ENCODE data around the gene RAP1A.
"Not testable (repeated sequence)": the region's sequence is repeated elsewhere in the genome, so short reads cannot be mapped to it uniquely, and the experiment has no call there.

RAP1A gene

DNA sequence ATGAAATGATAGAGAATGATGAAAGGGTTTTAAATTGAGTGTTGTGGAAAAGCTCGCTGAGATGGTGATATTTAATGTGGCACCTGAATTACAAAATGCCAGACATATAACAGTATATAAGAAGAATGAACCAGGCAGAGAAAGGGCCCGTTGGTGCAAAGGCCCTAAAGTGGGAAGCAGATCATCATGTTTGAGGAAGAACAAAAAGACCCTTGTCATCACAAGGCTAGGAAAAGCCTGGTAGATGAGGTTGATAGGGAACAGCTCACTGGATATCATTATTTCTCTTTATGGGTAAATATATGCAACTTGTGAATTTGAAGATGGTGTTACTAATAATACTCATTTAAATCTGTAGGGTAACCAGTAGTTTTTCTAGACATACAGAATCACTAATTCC is 11.0 kb downstream of the RAP1A start:
- no peak for DNase-seq (ENCODE audit: low spot score)

DNA sequence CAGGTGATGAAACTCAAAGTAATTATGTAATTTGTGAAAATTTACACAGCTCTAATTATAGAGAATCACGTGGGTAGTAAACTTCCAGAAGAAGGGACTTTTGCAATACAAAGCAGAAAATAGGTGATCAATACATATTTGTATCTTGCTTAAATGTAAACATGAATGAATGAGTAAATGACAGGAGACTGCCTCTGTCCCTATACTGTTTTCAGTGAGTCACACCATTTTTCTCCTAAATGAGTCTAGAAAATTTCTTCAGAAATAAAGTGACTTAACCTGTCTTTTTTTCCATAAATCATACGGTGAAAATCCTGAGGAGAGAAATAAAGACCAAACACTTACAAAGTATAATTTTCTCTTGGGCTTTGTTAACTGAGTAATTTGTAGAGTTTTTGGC is 11.9 kb downstream of the RAP1A start:
- DNase-seq (ENCODE audit: low spot score), result no peak

DNA sequence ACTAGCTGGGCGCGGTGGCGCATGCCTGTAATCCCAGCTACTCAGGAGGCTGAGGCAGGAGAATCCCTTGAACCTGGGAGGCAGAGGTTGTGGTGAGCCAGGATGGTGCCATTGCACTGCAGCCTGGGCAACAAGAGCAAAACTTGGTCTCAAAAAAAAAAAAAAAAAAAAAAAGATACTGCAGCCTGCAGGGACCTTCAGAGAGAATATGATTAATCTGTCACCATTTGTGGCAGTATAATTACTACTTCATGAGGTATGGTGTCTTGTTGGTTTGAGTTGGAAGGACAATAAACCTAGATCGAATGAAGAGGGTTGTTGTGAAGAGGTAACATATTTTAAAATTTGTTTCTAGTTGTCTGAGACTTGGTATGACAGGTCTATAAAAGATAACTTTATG is 13.2 kb downstream of the RAP1A start:
- DNase-seq (ENCODE audit: low spot score), result not testable (repeated sequence)

DNA sequence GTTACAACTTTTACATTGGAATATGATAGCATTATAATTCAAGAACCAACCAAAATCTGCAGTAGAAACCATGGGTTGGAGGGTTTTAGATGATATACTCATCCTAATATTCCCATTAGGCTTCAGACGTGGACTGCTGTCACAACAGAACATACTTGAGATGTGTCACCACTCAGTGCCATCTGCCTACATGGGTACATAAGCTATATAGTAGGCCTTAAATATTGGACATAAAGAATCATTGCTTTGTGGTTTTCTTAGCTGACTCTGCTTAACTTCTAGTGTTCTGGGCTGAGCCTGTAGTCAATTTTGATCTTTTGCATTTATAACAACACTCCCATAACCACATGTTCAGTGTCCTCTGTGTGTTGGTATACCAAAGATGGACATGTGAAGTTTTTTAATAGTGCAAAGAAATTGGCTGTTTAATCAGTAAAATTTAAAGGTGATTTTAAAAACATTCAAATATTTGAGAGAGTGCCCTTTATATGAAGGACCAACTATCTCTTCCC is 14.2 kb downstream of the RAP1A start:
- DNase-seq (ENCODE audit: low spot score), result no peak

DNA sequence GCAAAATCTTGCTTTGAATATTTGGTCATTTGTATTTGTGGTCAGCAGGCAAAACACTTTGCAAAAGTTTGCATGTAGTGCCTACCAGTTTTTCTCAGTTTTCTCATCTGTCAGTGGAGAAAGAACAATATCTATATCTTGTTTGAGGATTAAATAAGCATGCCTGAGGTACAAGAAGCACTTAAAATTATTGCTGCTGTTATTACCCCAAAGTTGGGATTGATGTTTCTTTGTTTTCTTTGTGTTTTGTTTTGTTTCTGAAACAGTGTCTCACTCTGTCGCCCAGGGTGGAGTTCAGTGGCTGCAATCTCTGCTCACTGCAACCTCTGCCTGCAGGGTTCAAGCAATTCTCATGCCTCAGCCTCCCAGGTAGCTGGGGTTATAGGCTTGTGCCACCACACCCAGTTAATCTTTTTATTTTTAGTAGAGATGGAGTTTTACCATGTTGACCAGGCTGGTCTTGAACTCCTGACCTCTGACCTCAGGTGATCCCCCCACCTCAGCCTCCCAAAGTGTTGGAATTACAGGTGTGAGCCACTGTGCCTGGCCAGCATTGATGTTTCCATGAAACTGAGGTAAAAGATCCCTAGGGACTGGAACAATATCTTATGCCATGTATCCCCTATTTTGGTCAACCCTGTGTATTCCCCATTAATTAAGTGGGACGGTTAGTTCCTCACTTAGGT is 15.9 kb downstream of the RAP1A start:
- DNase-seq (ENCODE audit: low spot score), result no peak

DNA sequence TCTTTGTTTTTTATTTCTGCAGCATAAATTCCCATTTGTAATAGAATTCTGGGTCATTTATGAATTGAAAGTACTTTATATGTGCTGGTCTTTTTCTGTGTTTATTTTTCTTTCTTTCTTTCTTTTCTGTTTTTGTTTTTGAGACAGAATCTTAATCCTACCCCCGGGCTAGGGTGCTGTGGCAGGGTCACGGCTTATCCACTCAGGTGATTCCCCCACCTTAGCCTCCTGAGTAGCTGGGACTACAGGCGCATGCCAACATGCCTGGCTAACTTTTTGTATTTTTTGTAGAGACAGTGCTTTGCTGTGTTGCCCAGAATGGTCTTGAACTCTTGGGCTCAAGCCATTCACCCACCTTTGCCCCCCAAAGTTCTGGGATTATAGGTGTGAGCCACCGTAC is 18.7 kb downstream of the RAP1A start:
- no peak for DNase-seq (ENCODE audit: low spot score)

DNA sequence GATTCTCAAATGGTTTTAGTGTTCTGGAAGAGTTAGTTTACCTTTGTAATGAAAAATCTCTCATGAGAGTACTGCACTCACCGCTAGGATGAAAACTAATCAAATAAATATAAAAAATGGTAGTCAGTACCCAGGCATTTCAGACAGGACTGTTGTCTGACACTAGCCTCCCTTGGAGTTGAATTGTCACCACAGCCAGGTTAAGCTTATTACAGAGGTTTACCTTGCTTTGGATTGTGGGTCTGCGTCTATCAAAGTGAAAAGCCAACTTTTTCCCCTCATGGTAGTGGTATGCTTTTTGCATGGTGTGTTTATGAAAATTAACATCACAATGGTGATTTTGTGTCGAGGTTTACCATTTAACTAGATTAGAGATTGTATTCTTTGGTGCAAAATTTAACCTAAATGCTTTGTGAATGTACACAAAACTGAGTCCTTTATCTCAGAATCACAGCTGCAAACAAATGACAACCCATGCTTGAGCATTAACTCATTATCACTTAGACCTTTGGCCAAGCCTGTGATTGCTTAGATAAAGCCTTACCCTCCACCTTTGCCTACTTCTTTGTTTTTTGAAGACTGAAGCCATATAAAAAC is 20.1 kb downstream of the RAP1A start:
- DNase-seq (ENCODE audit: low spot score), result no peak

DNA sequence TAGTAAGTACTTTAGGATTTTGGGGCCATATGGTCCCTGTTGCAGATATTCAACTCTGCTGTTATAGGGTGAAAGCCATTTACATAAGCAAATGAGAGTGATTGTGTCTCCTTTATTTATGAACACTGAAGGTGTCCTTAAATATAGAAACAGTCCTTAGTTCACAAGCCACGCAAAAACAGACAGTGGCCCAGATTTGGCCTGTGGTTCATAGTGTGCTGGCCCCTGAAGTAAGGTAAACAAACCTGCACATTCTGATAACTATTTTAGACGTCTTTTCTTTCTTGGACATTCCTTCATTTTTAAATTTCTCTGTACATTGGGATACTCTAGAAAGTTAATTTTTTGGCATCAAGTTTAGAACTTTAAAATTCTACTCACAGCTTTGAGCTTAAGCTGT is 23.5 kb downstream of the RAP1A start:
- DNase-seq (ENCODE audit: low spot score), result no peak

DNA sequence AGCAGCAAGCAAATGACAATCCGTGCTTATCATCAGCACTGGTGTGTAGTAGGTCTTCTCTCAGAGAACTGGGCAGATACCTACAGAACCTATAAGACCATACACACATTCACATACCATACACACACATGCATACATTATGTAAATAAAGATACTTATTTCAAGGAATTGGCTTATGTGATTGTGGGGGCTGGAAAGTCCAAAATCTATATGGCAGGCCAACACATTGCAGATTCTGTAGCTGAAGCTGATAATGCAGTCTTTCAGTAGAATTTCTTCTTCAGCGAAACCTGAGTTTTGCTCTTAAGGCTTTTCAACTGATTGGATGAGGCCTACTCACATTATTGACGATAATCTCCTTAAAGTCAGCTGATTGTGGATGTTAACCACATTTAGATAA is 24.1 kb downstream of the RAP1A start:
- no peak for DNase-seq (ENCODE audit: low spot score)

DNA sequence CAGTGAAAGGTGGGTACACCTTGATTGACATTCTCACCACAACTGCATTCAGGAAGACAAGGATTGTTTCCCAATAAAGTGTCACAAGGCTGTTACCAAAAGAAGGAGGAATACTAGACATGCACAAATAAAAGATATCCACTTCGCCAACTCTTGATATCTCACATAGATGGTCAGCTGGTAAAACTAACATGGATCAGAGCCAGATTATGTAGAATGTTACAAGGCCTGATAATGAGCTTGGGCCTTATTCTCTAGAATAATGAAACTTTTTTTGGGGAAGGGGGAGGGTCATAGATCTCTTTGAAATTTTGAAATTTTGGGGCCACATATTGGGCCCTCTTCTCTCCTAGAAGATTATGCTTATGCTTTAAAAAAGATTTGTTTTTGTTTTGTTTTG is 24.9 kb downstream of the RAP1A start:
- DNase-seq (ENCODE audit: low spot score), result no peak

DNA sequence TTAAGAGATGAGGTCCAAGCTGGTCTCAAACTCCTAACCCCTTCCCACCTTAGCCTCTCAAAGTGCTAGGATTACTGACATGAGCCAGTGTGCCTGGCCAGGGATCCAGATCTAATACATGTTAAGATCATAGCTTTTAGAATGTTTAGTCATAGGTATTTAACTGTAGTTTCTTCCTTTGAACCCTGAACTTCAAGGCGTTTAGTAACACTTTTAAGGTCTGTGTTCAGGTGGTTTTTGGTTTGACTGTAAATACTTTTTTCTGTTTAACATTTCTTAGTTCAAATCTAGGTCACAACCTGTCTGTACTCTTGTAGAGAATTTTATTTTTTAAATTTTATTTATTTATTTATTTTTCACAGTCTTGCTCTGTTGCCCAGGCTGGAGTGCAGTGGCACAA is 28.1 kb downstream of the RAP1A start:
- no peak for DNase-seq (ENCODE audit: low spot score)

DNA sequence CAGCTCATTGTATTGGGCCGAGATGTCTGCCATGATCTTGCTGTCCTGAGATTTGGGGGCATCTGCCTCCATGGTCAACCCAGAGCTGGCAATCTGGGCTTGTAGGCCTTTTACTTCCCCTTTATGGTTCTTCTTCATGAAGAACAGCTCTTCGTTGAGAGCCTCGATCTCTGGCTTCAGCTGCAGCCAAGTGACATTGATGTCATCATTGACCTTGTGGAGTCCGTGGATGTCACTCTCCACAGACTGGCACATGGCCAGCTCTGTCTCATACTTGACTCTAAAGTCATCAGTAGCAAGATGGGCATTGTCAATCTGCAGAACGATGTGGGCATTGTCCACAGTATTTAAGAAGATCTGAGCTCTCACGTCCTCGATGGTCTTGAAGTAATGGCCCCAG is 29.2 kb downstream of the RAP1A start:
- DNase-seq (ENCODE audit: low spot score), result no peak

DNA sequence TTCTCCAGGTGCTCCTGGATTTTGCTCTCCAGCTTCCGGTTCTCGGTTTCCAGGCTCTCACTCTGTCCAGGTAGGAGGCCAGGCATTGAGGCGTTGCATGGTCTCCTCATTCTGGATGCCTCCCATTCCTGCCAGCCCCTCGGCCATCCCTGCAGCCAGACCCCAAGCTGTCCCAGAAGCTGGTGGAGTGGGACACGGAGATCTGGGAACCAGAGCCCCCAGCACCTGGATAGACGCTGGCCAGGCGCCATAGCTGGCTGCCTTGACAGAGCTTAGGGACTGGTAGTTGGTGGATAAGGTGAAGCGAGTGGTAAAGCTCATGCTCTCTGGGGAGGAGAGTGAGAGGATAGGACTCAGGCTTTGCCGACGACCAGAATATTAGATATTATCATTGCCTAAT is 29.6 kb downstream of the RAP1A start:
- no peak for DNase-seq (ENCODE audit: low spot score)

DNA sequence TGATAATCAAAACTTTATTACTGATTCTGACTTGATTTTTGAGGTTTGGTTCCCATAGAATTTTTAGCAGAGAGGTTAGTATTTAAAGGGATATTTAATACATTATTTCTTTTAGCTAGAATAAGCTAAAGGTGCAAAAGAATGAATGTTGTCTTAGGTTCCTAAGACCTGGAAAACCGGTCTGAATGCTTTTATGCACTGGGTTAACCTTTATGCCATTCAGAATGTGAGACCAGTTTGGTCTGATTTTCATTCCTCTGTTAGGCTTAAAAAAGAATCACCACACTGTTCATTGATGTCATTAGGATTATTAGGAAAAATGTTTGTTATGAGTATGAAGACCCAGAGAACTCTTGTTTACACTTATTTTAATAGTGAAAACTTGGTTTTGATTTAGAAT is 30.1 kb downstream of the RAP1A start:
- DNase-seq (ENCODE audit: low spot score), result no peak

DNA sequence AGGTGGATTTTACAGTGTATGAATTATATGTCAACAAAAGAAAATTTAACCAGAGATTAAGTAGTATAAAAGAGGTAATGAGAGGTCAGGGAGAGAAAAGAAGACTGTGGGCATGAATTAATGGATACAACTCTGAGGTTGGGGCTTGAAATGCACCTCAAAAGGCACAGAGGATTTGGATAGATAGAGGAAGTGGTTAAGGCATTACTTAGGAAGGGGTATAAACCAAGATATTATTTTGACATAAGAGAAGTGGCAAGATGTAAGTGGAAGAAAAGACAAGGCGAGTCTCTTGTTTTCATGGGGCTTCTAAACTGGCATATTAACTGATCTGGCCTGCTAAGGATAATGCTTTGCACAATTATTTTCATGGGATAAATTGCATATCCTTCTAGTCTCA is 34.1 kb downstream of the RAP1A start:
- DNase-seq (ENCODE audit: low spot score), result no peak

DNA sequence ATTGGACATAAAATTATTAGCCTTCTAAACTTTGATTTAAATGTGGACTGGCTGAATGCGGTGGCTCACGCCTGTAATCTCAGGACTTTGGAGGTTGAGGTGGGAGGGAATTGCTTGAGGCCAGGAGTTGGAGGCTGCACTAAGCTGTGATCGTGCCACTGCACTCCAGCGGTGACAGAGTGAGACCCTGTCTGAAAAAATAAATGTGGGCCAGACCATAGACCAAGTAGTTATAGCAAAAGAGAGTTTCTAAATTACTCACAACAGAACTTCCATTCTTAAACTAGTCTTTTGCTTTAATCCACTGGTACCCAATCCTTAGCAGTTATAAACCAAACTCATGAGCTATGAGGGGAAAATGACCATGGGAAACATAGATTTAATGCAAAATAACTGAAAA is 35.2 kb downstream of the RAP1A start:
- DNase-seq (ENCODE audit: low spot score), result no peak

DNA sequence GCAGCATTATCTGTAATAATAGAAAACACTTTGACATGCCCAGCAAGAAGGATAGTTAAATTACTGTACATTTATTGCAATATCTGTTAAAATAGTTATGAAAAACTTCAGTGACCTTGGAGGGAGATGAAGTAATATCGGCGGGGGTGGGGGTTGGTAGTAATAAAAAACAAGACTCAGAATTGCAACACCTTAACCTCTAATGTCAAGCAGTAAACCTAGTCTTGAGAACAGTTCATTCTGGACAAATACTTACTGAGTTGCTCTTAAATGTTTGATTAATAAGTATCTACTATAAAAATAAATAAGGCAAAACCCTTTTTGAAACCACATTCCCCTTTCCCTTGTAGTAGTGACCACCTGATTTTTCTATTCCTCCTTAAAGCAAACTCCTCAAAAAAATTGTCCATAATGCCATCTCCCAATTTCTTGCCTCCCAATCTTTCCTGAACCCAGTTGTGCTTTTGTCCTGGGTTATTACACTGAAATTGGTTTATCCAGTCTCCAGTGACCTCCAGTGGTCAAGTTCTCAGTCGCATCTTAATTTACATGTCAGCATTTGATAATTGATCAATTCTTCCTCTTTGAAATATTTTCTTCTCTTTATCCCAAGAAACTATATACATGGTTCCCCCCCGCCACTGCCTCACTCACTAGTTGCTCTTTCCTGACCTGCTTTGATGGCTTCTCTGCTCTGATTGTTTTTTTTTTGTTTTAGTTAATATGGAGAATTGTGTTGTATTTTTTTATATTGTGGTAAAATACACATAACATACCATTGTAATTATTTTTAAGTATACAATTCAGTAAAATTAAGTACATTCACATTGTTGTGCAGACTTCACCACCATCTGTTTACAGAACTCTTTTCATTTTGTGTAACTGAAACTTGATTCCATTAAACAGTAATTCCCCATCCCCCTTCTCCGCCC is 36.8 kb downstream of the RAP1A start:
- peak; percentile 68 for DNase-seq (ENCODE audit: low spot score)

DNA sequence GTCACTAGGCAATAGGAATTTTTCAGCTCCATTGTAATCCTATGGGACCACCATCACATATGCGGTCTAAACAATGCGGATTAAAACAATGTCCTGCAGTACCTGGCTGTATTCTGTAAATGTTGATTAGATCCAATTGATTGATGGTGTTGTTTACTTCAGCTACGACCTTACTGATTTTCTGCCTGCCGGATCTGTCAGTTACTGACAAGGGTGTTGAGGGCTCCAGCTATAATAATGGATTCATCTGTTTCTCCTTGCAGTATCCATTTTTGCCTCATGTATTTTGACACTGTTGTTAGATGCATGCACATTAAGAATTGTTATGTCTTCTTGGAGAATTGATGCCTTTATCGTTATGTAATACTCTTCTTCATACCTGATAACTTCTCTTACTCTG is 39.0 kb downstream of the RAP1A start:
- DNase-seq (ENCODE audit: low spot score), result no peak

DNA sequence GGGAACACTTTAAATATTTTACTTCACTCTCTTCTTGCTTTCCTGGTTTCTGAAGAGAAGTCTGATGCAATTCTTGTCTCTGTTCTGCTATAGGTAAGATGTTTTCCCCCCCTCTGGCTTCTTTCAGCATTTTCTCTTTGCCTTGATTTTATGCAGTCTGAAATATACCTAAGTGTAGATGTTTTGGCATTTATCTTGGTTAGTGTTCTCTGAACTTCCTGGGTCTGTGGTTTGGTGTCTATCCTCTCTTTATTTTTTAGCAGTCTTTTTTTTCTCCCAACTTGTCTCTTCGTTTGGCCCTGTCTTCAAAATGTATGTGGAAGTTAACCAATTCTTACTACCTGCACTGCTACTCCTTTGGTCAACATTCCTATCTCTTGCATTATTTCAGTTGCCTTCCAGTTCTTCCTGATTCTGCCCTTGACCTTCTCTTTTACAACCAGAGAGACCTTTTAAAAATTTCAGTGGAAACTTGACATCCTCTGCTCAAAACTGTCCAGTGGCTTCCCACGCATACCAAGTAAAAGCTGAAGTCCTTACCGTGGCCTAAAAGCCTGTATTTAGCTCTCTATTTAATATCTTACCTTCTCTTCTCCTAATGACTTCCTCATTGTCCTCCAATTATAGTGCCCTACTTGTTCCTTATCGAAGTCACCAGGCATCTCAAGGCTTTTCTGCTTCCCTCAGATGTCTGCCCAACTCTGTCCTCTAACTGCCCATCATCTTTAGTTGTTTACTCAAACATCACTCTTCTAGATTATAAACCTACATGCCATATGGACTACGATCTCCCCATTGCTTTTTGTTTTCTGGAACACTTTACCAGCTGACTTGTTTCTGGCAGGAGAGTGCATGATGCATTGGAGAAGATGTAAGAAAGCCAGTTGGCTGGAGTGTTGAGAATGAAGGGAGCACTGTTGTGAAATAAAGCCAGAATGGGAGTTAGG is 40.9 kb downstream of the RAP1A start:
- peak; percentile 18 for DNase-seq (ENCODE audit: low spot score)

DNA sequence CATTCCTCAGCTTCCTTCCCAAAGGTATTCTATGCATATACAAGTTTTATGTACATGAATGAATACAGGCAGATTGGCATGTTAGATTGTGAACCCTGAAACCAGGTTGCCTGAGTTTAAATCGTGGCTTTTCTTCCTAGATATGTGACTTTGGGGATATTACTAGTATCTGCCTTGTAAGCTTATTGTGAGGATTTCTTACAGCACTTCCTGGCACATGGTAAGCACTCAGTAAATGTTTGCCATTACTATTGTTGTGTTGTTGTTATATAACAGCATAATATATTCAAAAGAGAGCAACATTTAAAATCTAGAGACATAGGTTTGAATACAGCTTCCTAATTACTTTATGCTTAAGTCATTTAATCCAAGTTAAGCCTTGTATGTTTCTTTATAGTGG is 45.1 kb downstream of the RAP1A start:
- DNase-seq (ENCODE audit: low spot score), result no peak

DNA sequence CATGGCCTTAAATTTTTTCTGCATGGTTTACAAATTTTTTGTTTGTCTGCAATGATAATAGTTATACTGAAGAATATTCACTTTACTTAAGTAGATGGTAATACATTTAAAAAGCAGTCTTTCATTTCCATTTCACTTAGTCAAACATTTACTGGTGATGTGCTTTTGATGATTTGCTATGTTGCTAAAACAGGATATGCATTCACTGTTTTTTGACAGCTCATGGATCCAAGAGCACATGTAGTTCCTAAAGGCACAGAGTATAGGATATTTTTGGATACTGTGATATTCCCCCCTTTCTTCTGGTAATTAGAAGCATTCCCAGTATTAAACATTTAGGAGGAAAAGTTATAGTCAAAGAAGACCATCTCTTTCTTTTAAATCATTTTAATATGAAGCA is 45.9 kb downstream of the RAP1A start:
- no peak for DNase-seq (ENCODE audit: low spot score)

DNA sequence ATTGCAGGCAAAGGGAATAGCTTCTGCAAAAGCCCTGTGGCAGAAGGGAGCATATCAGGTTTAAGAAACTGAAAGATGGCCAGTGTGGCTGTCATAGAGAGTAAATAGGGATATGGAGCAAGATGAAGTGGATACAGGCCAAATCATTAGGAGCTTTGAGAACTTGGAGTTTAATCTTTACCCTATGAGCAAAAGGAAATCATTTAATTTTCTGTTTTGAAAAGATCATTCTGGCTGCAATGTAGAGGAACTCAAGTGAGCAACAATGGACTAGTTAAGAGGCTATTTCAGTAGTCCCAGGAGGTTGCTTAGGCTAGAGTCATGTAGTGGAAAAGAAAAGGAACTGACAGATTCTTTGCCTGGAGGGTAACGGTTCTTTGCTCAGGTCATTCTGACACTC is 47.2 kb downstream of the RAP1A start:
- DNase-seq (ENCODE audit: low spot score), result no peak
